ENCODE data around the gene PKMYT1.
"Not testable (repeated sequence)": the region's sequence is repeated elsewhere in the genome, so short reads cannot be mapped to it uniquely, and the experiment has no call there.

The PKMYT1 gene

DNA sequence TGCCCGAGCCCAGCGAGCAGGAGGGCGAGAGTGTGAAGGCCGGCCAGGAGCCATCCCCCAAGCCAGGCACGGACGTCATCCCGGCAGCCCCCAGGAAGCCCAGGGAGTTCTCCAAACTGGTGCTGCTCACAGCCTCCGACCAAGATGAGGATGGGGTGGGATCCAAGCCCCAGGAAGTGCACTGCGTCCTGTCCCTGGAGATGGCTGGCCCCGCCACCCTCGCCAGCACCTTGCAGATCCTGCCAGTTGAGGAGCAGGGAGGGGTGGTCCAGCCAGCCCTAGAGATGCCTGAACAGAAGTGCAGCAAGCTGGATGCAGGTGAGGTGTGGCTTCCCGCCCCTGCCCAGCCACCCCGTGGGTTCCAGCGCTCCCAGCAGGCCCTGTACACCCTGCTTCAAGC, 50.6 kb downstream of the PKMYT1 start:
- DNase-seq, result no peak

DNA sequence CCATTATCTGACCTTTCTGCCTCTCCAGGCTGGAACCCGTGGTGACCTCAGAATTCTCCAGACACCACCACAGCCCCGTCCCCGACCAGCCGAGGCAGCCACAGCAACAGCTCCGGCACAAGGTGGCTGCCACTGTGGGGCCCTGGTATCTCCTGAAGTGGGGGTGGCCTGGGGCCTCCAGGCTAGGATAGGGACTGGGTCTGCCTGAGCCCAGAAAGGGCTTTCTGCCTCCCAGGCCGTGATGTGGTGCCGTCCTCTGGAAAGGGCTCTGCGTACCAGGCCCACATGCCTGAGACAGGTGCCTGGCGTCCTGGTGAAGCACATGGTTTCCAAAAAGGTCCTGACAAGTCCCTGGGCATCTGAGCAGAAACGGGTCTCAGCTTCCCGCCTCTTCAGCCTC, 51.5 kb downstream of the PKMYT1 start:
- no peak for DNase-seq

DNA sequence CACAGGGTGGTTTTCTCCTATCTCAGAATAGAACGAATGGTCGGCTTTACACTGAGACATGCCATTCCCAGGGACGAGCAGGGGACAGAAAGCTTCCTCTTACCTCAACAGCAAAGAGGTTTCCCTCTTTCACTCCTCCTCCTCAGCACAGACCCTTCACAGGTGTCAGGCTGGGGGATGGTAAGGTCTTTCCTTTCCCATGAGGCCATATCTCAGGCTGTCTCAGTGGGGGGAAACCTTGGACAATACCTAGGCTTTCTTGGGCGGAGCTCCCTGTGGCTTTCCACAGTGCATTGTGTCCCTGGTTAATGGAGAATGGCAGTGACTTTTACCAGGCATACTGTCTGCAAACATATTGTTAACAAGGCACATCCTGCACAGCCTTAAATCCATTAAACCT, 52.1 kb downstream of the PKMYT1 start:
- DNase-seq, result not testable (repeated sequence)

DNA sequence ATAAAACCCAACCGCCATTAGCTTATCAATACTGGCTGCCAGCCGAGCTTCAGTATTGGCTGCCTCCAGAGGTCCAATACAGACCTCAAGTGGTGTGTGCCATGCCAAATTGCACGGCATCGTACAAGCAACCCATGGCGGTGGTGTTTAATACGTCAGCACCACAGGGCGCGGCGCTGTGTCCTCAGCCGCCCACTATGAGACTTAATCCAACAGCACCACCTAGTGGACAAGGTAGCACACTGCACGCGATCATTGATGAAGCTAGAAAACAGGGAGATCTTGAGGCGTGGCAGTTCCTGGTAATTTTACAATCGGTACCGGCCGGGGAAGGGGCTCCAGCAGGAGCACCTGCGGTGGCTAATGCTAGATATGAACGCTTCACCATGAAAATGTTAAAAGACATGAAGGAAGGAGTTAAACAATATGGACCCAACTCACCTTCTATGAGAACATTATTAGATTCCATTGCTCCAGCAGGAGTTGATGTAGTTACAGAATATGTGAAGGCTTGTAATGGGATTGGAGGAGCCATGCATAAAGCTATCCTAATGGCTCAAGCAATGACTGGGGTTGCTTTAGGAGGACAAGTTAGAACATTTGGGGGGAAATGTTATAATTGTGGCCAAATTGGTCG, 53.1 kb downstream of the PKMYT1 start:
- peak; percentile 84 for DNase-seq

DNA sequence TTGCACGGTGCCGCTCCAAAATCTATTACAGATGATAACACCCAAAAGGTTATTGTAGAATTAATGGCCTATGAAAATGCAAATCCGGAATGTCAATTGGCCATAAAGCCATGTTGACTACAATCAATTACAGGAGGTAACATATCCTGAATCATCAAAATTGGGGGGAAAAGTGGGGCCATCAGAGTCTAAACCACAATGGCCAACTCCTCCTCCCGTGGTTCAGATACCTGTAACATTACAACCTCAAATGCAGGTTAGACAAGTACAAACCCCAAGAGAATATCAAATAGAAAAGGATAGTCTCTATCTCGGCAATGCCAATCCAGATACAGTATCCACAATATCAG, 53.6 kb downstream of the PKMYT1 start:
- no peak for DNase-seq

DNA sequence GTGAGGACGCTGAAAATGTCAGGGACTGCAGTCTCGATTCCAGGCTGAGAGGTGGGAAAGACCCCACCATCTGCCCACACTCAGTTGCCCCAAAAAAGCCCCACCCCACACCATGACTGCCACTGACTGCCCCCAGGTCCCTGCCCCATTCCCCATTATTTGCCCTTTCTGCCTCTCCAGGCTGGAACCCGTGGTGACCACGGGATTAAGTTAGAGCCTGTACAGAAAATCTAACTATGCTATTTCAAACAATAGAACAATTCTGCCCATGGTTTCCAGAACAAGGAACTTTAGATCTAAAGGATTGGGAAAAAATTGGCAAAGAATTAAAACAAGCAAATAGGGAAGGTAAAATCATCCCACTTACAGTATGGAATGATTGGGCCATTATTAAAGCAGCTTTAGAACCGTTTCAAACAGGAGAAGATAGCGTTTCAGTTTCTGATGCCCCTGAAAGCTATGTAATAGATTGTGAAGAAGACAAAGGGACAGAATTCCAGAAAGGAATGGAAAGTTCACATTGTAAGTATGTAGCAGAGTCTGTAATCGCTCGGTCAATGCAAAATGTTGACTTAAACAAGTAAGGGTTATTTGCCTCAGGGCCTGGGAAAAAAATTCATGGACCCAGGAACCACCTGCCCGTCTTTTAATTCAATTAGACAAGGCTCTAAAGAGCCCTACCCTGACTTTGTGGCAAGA, 54.1 kb downstream of the PKMYT1 start:
- DNase-seq, result no peak

DNA sequence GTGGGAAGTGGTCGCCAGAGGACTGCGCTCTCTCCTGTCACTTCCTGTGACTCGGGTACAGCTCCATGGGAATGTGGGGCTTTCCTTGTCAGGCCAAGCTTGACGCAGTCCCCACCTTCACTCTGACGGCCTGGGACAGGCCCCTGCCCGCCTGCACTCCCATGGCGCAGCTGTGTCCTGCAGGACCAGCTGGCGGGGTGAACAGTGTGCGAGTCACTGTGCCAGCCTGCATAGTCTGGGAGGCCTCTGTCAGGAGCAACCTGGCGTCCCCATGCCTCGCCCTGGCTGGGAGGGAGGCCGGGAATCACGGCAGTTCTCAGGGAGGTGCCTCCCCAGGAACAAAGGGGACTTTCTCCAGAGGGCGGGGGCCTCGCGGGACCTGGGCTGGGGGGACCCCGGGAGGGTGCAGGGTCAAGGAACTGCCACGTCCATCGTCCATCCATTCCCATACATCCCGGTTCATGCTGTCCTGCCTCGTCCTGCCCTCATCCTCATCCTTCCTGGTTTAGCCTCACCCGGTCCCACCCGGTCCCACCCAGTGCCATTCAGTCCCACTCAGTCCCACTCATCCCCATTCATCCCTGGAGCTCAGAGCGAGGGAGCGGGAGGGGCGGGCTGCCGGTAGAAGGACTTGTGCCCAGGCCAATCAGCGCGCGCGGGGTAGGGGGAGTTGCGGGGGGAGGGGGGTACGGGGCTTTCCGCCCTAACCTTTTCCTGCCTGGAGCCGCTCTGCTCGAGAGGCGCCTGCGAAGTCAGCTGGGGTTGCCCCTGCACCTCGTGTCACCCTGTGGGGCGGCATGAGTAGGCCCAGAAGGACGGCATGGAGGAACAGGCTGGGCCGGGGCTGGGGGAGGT, 55.1 kb downstream of the PKMYT1 start:
- no peak for DNase-seq

DNA sequence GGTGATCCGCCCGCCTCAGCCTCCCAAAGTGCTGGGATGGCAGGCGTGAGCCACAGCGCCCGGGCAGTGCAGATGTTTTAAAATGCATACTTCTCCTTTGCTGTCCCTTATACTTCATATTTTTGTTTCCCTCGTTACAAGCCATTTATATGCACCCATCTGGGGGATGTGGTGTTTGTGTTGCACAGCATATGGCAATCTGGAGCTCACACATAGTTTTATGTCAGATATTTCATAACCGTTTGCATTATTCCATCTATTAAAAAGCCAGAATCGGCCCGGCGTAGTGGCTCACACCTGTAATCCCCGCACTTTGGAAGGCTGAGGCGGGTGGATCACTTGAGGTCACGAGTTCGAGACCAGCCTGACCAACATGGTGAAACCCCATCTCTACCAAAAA, 56.8 kb downstream of the PKMYT1 start:
- DNase-seq, result no peak

Measured in activated gamma-delta T cell treated with Interleukin-2 at 50 U/mL for 16 hours (primary cell).